Activated naive CD8-positive, alpha-beta T cell treated with anti-CD3 and anti-CD28 coated beads for 36 hours (primary cell): ENCODE results near the gene ARL8A. TPM values are rescaled to one million over a fixed set of nuclear protein-coding genes. Genes with fewer than 3 reads are reported as not detected.
A peak's percentile ranks its signal among the peaks of the same experiment; 100 is the strongest.
"Not testable (repeated sequence)": the region's sequence is repeated elsewhere in the genome, so short reads cannot be mapped to it uniquely, and the experiment has no call there.

Experiments used
- DNase-seq: peaks from one replicate; pipeline ENCODE4 v3.0.0; 2021
- H3K27ac Mint-ChIP-seq: one replicate; pipeline ENCODE4 v1.8.0; 2022; ENCODE audit warnings: mild to moderate bottlenecking, moderate library complexity, mixed read lengths
- H3K27me3 Mint-ChIP-seq: one replicate; pipeline ENCODE4 v1.8.0; 2022; ENCODE audit warnings: mild to moderate bottlenecking, mixed read lengths
- H3K36me3 Mint-ChIP-seq: one replicate; pipeline ENCODE4 v1.8.0; 2021; ENCODE audit warnings: mild to moderate bottlenecking, mixed read lengths
- H3K4me1 Mint-ChIP-seq: one replicate; pipeline ENCODE4 v1.8.0; 2021; ENCODE audit warnings: mixed read lengths
- H3K4me3 Mint-ChIP-seq: one replicate; pipeline ENCODE4 v1.8.0; 2022; ENCODE audit warnings: mild to moderate bottlenecking, moderate library complexity, mixed read lengths
- H3K9me3 Mint-ChIP-seq: one replicate; pipeline ENCODE4 v1.8.0; 2022; ENCODE audit warnings: mixed read lengths
- total RNA-seq, 2 experiments: library from RNA; stranded (reverse); gene quantifications; one replicate each; pipeline ENCODE4 v1.2.3, GENCODE V29; 2021

The ARL8A gene
- total RNA-seq: 10 to 100 TPM; 23.4 to 27.8 TPM

GRCh38 chr1:202144402-202145067 is at the start of gene ARL8A:
Gene ARL8A (minus strand): TSS chr1:202144737. CDS start chr1:202144572, 165 bp downstream.
- Mint-ChIP-seq H3K4me1 (peaks cover 32% of the 10 kb centered on the region), H3K27ac (peak within 1 kb of the TSS; percentile 91), H3K27me3 (no peaks in the 10 kb centered on the region), H3K9me3 (no peaks in the 10 kb centered on the region), H3K36me3 (peaks cover 19% of the 10 kb centered on the region), H3K4me3 (peak within 1 kb of the TSS; percentile 94)
- DNase-seq: peak; percentile 81

GRCh38 chr1:202194328-202194648 is 49.8 kb upstream of the ARL8A start:
- Mint-ChIP-seq H3K9me3 (no peaks in the 10 kb centered on the region), H3K4me3 (no peak overlapping the region), H3K27ac (no peak overlapping the region), H3K4me1 (peaks cover 14% of the 10 kb centered on the region), H3K27me3 (peaks cover 32% of the 10 kb centered on the region), H3K36me3 (no peaks in the 10 kb centered on the region)
- DNase-seq: no peak

GRCh38 chr1:202193614-202194327 is 49.2 kb upstream of the ARL8A start, which contains the start of gene LGR6:
Gene LGR6 (plus strand): TSS chr1:202193799. CDS start chr1:202193990, 191 bp downstream.
- Mint-ChIP-seq H3K4me1 (peaks cover 10% of the 10 kb centered on the region), H3K4me3 (no peak within 1 kb of the TSS), H3K9me3 (no peaks in the 10 kb centered on the region)

GRCh38 chr1:202192770-202193613 is 48.5 kb upstream of the ARL8A start:
- Mint-ChIP-seq H3K27me3 (peaks cover 32% of the 10 kb centered on the region), H3K4me3 (no peak overlapping the region), H3K9me3 (no peaks in the 10 kb centered on the region), H3K27ac (no peak overlapping the region), H3K36me3 (no peaks in the 10 kb centered on the region), H3K4me1 (peaks cover 3% of the 10 kb centered on the region)
- DNase-seq: peak; percentile 64

More at GRCh38 chr1:202193614-202194327, 49.2 kb upstream of the ARL8A start, which contains the start of gene LGR6:
- H3K27me3 Mint-ChIP-seq: peaks cover 32% of the 10 kb centered on the region
- DNase-seq: no peak
- no peak within 1 kb of the TSS for H3K27ac Mint-ChIP-seq
- no peaks in the 10 kb centered on the region for H3K36me3 Mint-ChIP-seq

GRCh38 chr1:202191391-202191790 is 46.9 kb upstream of the ARL8A start:
- not testable (repeated sequence) for H3K4me1 Mint-ChIP-seq, H3K27ac Mint-ChIP-seq, H3K9me3 Mint-ChIP-seq, DNase-seq, H3K36me3 Mint-ChIP-seq, H3K4me3 Mint-ChIP-seq
- H3K27me3 Mint-ChIP-seq: peaks cover 36% of the 10 kb centered on the region

GRCh38 chr1:202189918-202190715 is 45.6 kb upstream of the ARL8A start:
- Mint-ChIP-seq H3K27ac (no peak overlapping the region), H3K4me1 (peaks cover 1% of the 10 kb centered on the region), H3K9me3 (no peaks in the 10 kb centered on the region), H3K36me3 (no peaks in the 10 kb centered on the region), H3K4me3 (no peak overlapping the region), H3K27me3 (peaks cover 26% of the 10 kb centered on the region)
- no peak for DNase-seq

- Mint-ChIP-seq H3K36me3 (no peaks in the 10 kb centered on the region), H3K9me3 (no peaks in the 10 kb centered on the region), H3K27ac (no peak overlapping the region), H3K4me3 (no peak overlapping the region), H3K27me3 (peaks cover 17% of the 10 kb centered on the region), H3K4me1 (peaks cover 6% of the 10 kb centered on the region)
- peak; percentile 73 for DNase-seq
These were observed 44.7 kb upstream of the ARL8A start for GRCh38 chr1:202189001-202189790.

GRCh38 chr1:202187697-202188407 is 43.3 kb upstream of the ARL8A start:
- H3K4me1 Mint-ChIP-seq: peaks cover 10% of the 10 kb centered on the region
- peaks cover 9% of the 10 kb centered on the region for H3K27me3 Mint-ChIP-seq
- no peak for DNase-seq
- H3K4me3 Mint-ChIP-seq: no peak overlapping the region
- no peaks in the 10 kb centered on the region for H3K36me3 Mint-ChIP-seq
- no peaks in the 10 kb centered on the region for H3K9me3 Mint-ChIP-seq
- H3K27ac Mint-ChIP-seq: no peak overlapping the region

GRCh38 chr1:202187041-202187671 is 42.6 kb upstream of the ARL8A start:
- H3K4me1 Mint-ChIP-seq: peaks cover 10% of the 10 kb centered on the region
- peaks cover 4% of the 10 kb centered on the region for H3K27me3 Mint-ChIP-seq
- H3K4me3 Mint-ChIP-seq: no peak overlapping the region

GRCh38 chr1:202186327-202186726 is 41.8 kb upstream of the ARL8A start:
- Mint-ChIP-seq H3K4me3 (no peak overlapping the region), H3K36me3 (no peaks in the 10 kb centered on the region), H3K9me3 (no peaks in the 10 kb centered on the region), H3K27ac (no peak overlapping the region), H3K27me3 (peaks cover 4% of the 10 kb centered on the region), H3K4me1 (peaks cover 10% of the 10 kb centered on the region)
- DNase-seq: no peak

More at GRCh38 chr1:202187041-202187671, 42.6 kb upstream of the ARL8A start:
- Mint-ChIP-seq H3K27ac (no peak overlapping the region), H3K36me3 (no peaks in the 10 kb centered on the region), H3K9me3 (no peaks in the 10 kb centered on the region)
- DNase-seq: no peak

GRCh38 chr1:202184750-202185460 is 40.4 kb upstream of the ARL8A start:
- H3K4me3 Mint-ChIP-seq: no peak overlapping the region
- H3K36me3 Mint-ChIP-seq: no peaks in the 10 kb centered on the region
- H3K27ac Mint-ChIP-seq: no peak overlapping the region
- H3K4me1 Mint-ChIP-seq: peaks cover 10% of the 10 kb centered on the region
- H3K9me3 Mint-ChIP-seq: no peaks in the 10 kb centered on the region
- peak; percentile 69 for DNase-seq
- H3K27me3 Mint-ChIP-seq: peaks cover 4% of the 10 kb centered on the region

GRCh38 chr1:202182040-202182877 is 37.7 kb upstream of the ARL8A start:
- Mint-ChIP-seq H3K4me1 (peaks cover 10% of the 10 kb centered on the region), H3K36me3 (no peaks in the 10 kb centered on the region), H3K27me3 (peaks cover 4% of the 10 kb centered on the region), H3K9me3 (no peaks in the 10 kb centered on the region), H3K27ac (no peak overlapping the region), H3K4me3 (no peak overlapping the region)
- no peak for DNase-seq
